SU-DHL-6 (cell line): ENCODE measurements around the gene TSKU.

Source experiments
- H2AFZ ChIP-seq: fragments of 200-600 bp; sonication (generic); 2 replicates; pipeline ENCODE4 v1.6.1; 2014; ENCODE audit warnings: low read depth, mild to moderate bottlenecking, moderate library complexity, mixed read lengths, antibody characterized with exemption, low read length; ENCODE audit not compliant: severe bottlenecking
- H3F3A ChIP-seq: fragments of 200-600 bp; shearing (Covaris generic); 2 replicates; pipeline ENCODE4 v1.6.0; 2016; ENCODE audit warnings: antibody characterized with exemption, mild to moderate bottlenecking; ENCODE audit not compliant: insufficient read depth
- H3K27ac ChIP-seq: fragments of 200-600 bp; sonication (generic); 2 replicates; pipeline ENCODE4 v1.5.1; 2016; ENCODE audit warnings: low read depth, mild to moderate bottlenecking, low read length, moderate library complexity, mixed read lengths
- H3K27me3 ChIP-seq: fragments of 200-600 bp; sonication (generic), shearing (Covaris generic); 2 replicates; pipeline ENCODE4 v1.6.0; 2014; ENCODE audit warnings: mild to moderate bottlenecking, low read length
- H3K36me3 ChIP-seq: fragments of 200-600 bp; sonication (generic); 2 replicates; pipeline ENCODE4 v1.6.1; 2014; ENCODE audit warnings: mild to moderate bottlenecking, low read length, mixed read lengths
- H3K4me2 ChIP-seq: fragments of 300-600, 200-600 bp; shearing (Covaris generic), sonication (generic); 2 replicates; pipeline ENCODE4 v1.6.0; 2014; ENCODE audit warnings: low read length, low read depth, mild to moderate bottlenecking; ENCODE audit not compliant: poor library complexity, severe bottlenecking
- H3K4me3 ChIP-seq: fragments of 200-600 bp; sonication (generic); 2 replicates; pipeline ENCODE4 v1.5.1; 2014; ENCODE audit warnings: antibody characterized with exemption, low read length, mild to moderate bottlenecking, mixed read lengths; ENCODE audit not compliant: insufficient read depth, poor library complexity, severe bottlenecking
- H3K79me2 ChIP-seq: fragments of 200-600 bp; sonication (generic); 2 replicates; pipeline ENCODE4 v1.6.1; 2014; ENCODE audit warnings: mild to moderate bottlenecking, low read length, moderate library complexity; ENCODE audit not compliant: insufficient read depth
- H3K9ac ChIP-seq: fragments of 200-600 bp; sonication (generic); 2 replicates; pipeline ENCODE4 v1.7.0; 2014; ENCODE audit warnings: mild to moderate bottlenecking, low read length
- H3K9me2 ChIP-seq: fragments of 200-600 bp; sonication (generic); replicated peaks from 2 replicates; pipeline ENCODE4 v1.6.1; 2014; ENCODE audit warnings: low read length; ENCODE audit not compliant: insufficient read depth
- H3K9me3 ChIP-seq: fragments of 200-600 bp; sonication (generic); 2 replicates; pipeline ENCODE4 v1.6.1; 2014; ENCODE audit warnings: low read length, mixed read lengths; ENCODE audit not compliant: insufficient read depth
- H4K20me1 ChIP-seq: fragments of 200-600 bp; sonication (generic); 2 replicates; pipeline ENCODE4 v1.6.1; 2014; ENCODE audit warnings: low read depth, mild to moderate bottlenecking, antibody characterized with exemption, low read length, moderate library complexity, mixed read lengths
- CTCF ChIP-seq: fragments of 200-600 bp; sonication (generic); IDR thresholded peaks from one replicate; pipeline ENCODE4 v1.5.1; 2017; ENCODE audit warnings: antibody characterized with exemption, mild to moderate bottlenecking, low read length, moderate library complexity; ENCODE audit not compliant: insufficient read depth, poor library complexity, severe bottlenecking
- EZH2phosphoT487 ChIP-seq: fragments of 200-600 bp; sonication (generic), shearing (Covaris generic); conservative IDR thresholded peaks from 2 replicates; pipeline ENCODE4 v1.6.1; 2018; ENCODE audit warnings: mild to moderate bottlenecking, antibody characterized with exemption, low read length, moderate library complexity, mixed read lengths

TSKU gene

GRCh38 chr11:76836613-76837291 lies 53.6 kb downstream of the TSKU start:
- H3K4me2 ChIP-seq: no peak overlapping the region

GRCh38 chr11:76837696-76838677 lies 54.8 kb downstream of the TSKU start:
- TF ChIP-seq CTCF (no peak), EZH2phosphoT487 (no peak)
- H3K79me2 ChIP-seq: no peaks in the 10 kb centered on the region
- H3F3A ChIP-seq: no peaks in the 10 kb centered on the region
- no peak overlapping the region for H3K4me3 ChIP-seq
- H3K9ac ChIP-seq: no peak overlapping the region
- no peak overlapping the region for H2AFZ ChIP-seq
- H3K27me3 ChIP-seq: no peaks in the 10 kb centered on the region
- H3K36me3 ChIP-seq: no peaks in the 10 kb centered on the region
- no peak overlapping the region for H3K27ac ChIP-seq
- H4K20me1 ChIP-seq: no peaks in the 10 kb centered on the region
- no peaks in the 10 kb centered on the region for H3K9me3 ChIP-seq
- no peak overlapping the region for H3K4me2 ChIP-seq
- H3K9me2 ChIP-seq: no peaks in the 10 kb centered on the region

More at GRCh38 chr11:76836613-76837291, 53.6 kb downstream of the TSKU start:
- Histone ChIP-seq H3K27me3 (no peaks in the 10 kb centered on the region), H3K9me3 (no peaks in the 10 kb centered on the region), H2AFZ (no peak overlapping the region), H3F3A (no peaks in the 10 kb centered on the region), H3K4me3 (no peak overlapping the region), H3K9ac (no peak overlapping the region), H3K9me2 (no peaks in the 10 kb centered on the region), H3K27ac (no peak overlapping the region), H3K79me2 (no peaks in the 10 kb centered on the region), H4K20me1 (no peaks in the 10 kb centered on the region), H3K36me3 (no peaks in the 10 kb centered on the region)
- no peak for TF ChIP-seq EZH2phosphoT487
- TF ChIP-seq CTCF: no peak

GRCh38 chr11:76838678-76839068 lies 55.5 kb downstream of the TSKU start:
- no peaks in the 10 kb centered on the region for H3K27me3 ChIP-seq
- no peak overlapping the region for H3K27ac ChIP-seq
- H3K9me2 ChIP-seq: no peaks in the 10 kb centered on the region
- no peak overlapping the region for H2AFZ ChIP-seq
- H3K9ac ChIP-seq: no peak overlapping the region
- H3F3A ChIP-seq: no peaks in the 10 kb centered on the region
- H3K4me2 ChIP-seq: no peak overlapping the region
- no peaks in the 10 kb centered on the region for H3K36me3 ChIP-seq
- H3K9me3 ChIP-seq: no peaks in the 10 kb centered on the region
- H4K20me1 ChIP-seq: no peaks in the 10 kb centered on the region
- H3K79me2 ChIP-seq: no peaks in the 10 kb centered on the region
- no peak overlapping the region for H3K4me3 ChIP-seq
- no peak for TF ChIP-seq CTCF
- no peak for TF ChIP-seq EZH2phosphoT487
